Measurements from ENCODE around the gene TRAK2. TPM values are rescaled to one million over a fixed set of nuclear protein-coding genes. Genes with fewer than 3 reads are reported as not detected.

The TRAK2 gene
- polyA plus RNA-seq, 1 donor from 2014 or later: 19.6 TPM

DNA sequence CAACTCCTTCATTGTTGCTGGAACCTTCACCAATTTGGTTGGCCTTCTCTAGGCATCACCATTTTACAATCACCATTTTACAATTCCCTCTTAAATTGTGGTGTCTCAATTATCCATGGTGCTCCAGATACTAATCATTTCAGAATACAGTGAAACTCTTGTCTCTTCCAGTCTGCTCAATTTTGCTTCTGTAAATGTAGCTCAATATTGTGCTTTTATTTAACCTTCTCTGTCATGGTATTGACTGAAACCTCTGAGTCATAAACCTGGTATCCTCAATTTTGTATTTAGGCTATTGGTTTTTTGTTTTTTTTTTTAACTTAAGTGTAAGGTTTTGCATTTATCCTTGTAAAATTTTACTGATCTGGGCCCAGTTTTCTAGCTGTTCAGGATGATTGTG, 16.4 kb upstream of the TRAK2 start:
- no peak overlapping the region for H3K4me2 ChIP-seq (ENCODE audit: low read length)
- H3K9me2 ChIP-seq (ENCODE audit: insufficient read depth, low read length): no peaks in the 10 kb centered on the region
- no peaks in the 10 kb centered on the region for H3K27me3 ChIP-seq (ENCODE audit: insufficient read depth, low read depth, low read length)
- no peaks in the 10 kb centered on the region for H3K79me2 ChIP-seq (replicated peaks; ENCODE audit: insufficient read depth, low read length)
- no peak overlapping the region for H3K27ac ChIP-seq (ENCODE audit: low read length)
- H3K9ac ChIP-seq (ENCODE audit: low read length): no peak overlapping the region
- H4K20me1 ChIP-seq (ENCODE audit: insufficient read depth): no peaks in the 10 kb centered on the region
- H3K4me3 ChIP-seq (ENCODE audit: low read length): no peak overlapping the region
- no peaks in the 10 kb centered on the region for H3K9me3 ChIP-seq (ENCODE audit: low read length)
- peaks cover 11% of the 10 kb centered on the region for H3K36me3 ChIP-seq (ENCODE audit: insufficient read depth, low read length)
- H3F3A ChIP-seq (ENCODE audit: insufficient read depth, low read length, poor library complexity, severe bottlenecking): no peaks in the 10 kb centered on the region
- no peak overlapping the region for H2AFZ ChIP-seq (ENCODE audit: low read depth, low read length)
- TF ChIP-seq SMC3 (conservative IDR thresholded peaks at IDR 0.05; ENCODE audit: poor library complexity) (no peak), RAD21 (conservative IDR thresholded peaks at IDR 0.05) (no peak), REST (IDR thresholded peaks at IDR 0.05; ENCODE audit: borderline replicate concordance) (no peak), EZH2 (IDR thresholded peaks at IDR 0.05; ENCODE audit: borderline replicate concordance, insufficient read depth, low read length, poor library complexity, severe bottlenecking) (no peak), TAF1 (IDR thresholded peaks at IDR 0.05; ENCODE audit: low read depth) (no peak), POLR2AphosphoS5 (IDR thresholded peaks at IDR 0.05) (no peak), EP300 (conservative IDR thresholded peaks at IDR 0.05; ENCODE audit: poor library complexity, severe bottlenecking) (no peak), MXI1 (conservative IDR thresholded peaks at IDR 0.05; ENCODE audit: poor library complexity, severe bottlenecking) (no peak)
- TF ChIP-seq, protein P1, sequence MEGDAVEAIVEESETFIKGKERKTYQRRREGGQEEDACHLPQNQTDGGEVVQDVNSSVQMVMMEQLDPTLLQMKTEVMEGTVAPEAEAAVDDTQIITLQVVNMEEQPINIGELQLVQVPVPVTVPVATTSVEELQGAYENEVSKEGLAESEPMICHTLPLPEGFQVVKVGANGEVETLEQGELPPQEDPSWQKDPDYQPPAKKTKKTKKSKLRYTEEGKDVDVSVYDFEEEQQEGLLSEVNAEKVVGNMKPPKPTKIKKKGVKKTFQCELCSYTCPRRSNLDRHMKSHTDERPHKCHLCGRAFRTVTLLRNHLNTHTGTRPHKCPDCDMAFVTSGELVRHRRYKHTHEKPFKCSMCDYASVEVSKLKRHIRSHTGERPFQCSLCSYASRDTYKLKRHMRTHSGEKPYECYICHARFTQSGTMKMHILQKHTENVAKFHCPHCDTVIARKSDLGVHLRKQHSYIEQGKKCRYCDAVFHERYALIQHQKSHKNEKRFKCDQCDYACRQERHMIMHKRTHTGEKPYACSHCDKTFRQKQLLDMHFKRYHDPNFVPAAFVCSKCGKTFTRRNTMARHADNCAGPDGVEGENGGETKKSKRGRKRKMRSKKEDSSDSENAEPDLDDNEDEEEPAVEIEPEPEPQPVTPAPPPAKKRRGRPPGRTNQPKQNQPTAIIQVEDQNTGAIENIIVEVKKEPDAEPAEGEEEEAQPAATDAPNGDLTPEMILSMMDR (IDR thresholded peaks at IDR 0.05; ENCODE audit: poor library complexity, severe bottlenecking): no peak

DNA sequence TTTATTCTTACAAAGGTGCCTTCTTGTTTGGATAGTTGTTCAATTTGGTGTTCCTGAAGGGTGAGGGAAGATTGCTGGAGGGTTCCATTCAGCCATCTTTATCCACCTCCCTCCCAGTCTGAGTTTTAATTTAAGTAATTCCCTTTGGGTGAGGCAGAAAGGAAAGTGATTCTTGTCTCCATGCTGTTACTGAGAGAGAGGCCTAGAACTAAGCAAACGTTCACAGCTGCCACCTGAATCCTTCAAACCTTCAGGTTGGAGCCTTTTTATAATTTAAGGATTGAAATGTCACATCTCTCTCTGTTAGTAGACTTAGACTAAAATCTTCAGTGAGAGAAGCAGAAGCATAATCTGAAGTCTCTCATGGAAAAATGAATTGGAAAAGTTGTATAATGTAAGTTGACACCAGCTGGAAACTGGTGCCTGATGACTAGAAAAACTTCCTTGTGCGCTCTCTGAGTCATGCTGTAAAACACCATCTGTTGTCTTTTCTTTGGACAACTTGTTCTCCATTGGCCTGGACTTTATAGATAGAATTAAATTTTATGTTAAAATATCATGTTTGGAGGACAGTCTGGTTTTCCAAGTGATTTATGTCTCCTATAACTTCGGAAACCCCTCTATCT, 14.9 kb upstream of the TRAK2 start:
- Histone ChIP-seq H3K27me3 (ENCODE audit: insufficient read depth, low read depth, low read length) (no peaks in the 10 kb centered on the region), H3K27ac (ENCODE audit: low read length) (no peak overlapping the region), H4K20me1 (ENCODE audit: insufficient read depth) (no peaks in the 10 kb centered on the region), H3K4me3 (ENCODE audit: low read length) (no peak overlapping the region), H2AFZ (ENCODE audit: low read depth, low read length) (no peak overlapping the region), H3K79me2 (replicated peaks; ENCODE audit: insufficient read depth, low read length) (no peaks in the 10 kb centered on the region), H3K4me2 (ENCODE audit: low read length) (no peak overlapping the region), H3F3A (ENCODE audit: insufficient read depth, low read length, poor library complexity, severe bottlenecking) (no peaks in the 10 kb centered on the region), H3K9me2 (ENCODE audit: insufficient read depth, low read length) (no peaks in the 10 kb centered on the region), H3K9me3 (ENCODE audit: low read length) (no peaks in the 10 kb centered on the region), H3K36me3 (ENCODE audit: insufficient read depth, low read length) (peaks cover 5% of the 10 kb centered on the region), H3K9ac (ENCODE audit: low read length) (no peak overlapping the region)
- TF ChIP-seq EP300 (conservative IDR thresholded peaks at IDR 0.05; ENCODE audit: poor library complexity, severe bottlenecking) (no peak), TAF1 (IDR thresholded peaks at IDR 0.05; ENCODE audit: low read depth) (no peak), POLR2AphosphoS5 (IDR thresholded peaks at IDR 0.05) (no peak), SMC3 (conservative IDR thresholded peaks at IDR 0.05; ENCODE audit: poor library complexity) (no peak), EZH2 (IDR thresholded peaks at IDR 0.05; ENCODE audit: borderline replicate concordance, insufficient read depth, low read length, poor library complexity, severe bottlenecking) (no peak), REST (IDR thresholded peaks at IDR 0.05; ENCODE audit: borderline replicate concordance) (no peak), RAD21 (conservative IDR thresholded peaks at IDR 0.05) (no peak), MXI1 (conservative IDR thresholded peaks at IDR 0.05; ENCODE audit: poor library complexity, severe bottlenecking) (no peak)
- TF ChIP-seq, protein P1 (IDR thresholded peaks at IDR 0.05; ENCODE audit: poor library complexity, severe bottlenecking): no peak
